ENCODE data around the gene CHFR.

DNA sequence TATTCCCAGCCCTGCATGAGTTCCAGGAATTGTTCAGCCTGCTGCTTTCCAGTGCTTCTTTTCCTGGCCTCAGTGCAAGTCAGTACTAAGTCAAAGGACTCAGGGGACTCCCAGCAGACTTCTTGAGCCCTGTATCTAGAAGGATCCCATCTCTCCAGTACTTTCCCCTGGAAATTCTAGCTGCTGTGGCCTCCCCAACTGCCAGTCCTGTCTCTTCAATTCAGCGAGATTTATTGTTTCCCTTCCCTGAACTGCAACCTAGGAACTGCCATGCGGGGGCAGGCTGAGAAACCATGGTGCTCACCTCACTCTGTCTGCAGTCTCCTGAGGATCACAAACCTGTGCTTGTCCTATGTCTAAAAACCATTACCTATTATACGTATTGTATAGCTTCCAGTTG lies 37.0 kb upstream of the CHFR start:
- TF ChIP-seq CTCF (IDR thresholded peaks at IDR 0.05; ENCODE audit: low read depth, low read length, missing input control) (no peak), REST (IDR thresholded peaks at IDR 0.05) (no peak), RAD21 (IDR thresholded peaks at IDR 0.05) (no peak), ATF3 (IDR thresholded peaks at IDR 0.05) (no peak)
